Activated naive CD4-positive, alpha-beta T cell treated with anti-CD3 and anti-CD28 coated beads for 36 hours (primary cell): ENCODE measurements around the gene UNC45B. TPM values are rescaled to one million over a fixed set of nuclear protein-coding genes. Genes with fewer than 3 reads are reported as not detected.
"Not testable (repeated sequence)": the region's sequence is repeated elsewhere in the genome, so short reads cannot be mapped to it uniquely, and the experiment has no call there.

ENCODE experiments used
- CTCF ChIA-PET: fragments of 350-600 bp; sonication (Branson Sonifier 250); formaldehyde crosslinking; loops from one replicate; lab custom pipeline; 2021; ENCODE audit warnings: antibody characterized with exemption; lab: Charles Lee
- DNase-seq: peaks from one replicate; pipeline ENCODE4 v3.0.0-alpha.2; 2020
- H3K27ac Mint-ChIP-seq: one replicate; pipeline ENCODE4 v1.8.0; 2021; ENCODE audit warnings: mild to moderate bottlenecking, mixed read lengths
- H3K27me3 Mint-ChIP-seq: one replicate; pipeline ENCODE4 v1.8.0; 2021; ENCODE audit warnings: low read depth, mixed read lengths
- H3K36me3 Mint-ChIP-seq: one replicate; pipeline ENCODE4 v1.8.0; 2021; ENCODE audit warnings: low read depth, mixed read lengths
- H3K4me1 Mint-ChIP-seq: one replicate; pipeline ENCODE4 v1.8.0; 2021; ENCODE audit warnings: low read depth, mixed read lengths
- H3K4me3 Mint-ChIP-seq: one replicate; pipeline ENCODE4 v1.8.0; 2021; ENCODE audit warnings: mild to moderate bottlenecking, moderate library complexity, mixed read lengths
- H3K9me3 Mint-ChIP-seq: one replicate; pipeline ENCODE4 v1.8.0; 2021; ENCODE audit warnings: mixed read lengths
- intact Hi-C: fragments of 100-400 bp; cut with micrococcal nuclease; formaldehyde crosslinking; loops from one replicate; pipeline ENCODE4 v1.15.1; 2023
- total RNA-seq, 2 experiments: library from RNA; stranded (reverse); gene quantifications; one replicate each; pipeline ENCODE4 v1.2.3, GENCODE V29; 2021

Gene UNC45B
- total RNA-seq, 2 experiments from 2014 or later, result 0.05 to 0.15 TPM

DNA sequence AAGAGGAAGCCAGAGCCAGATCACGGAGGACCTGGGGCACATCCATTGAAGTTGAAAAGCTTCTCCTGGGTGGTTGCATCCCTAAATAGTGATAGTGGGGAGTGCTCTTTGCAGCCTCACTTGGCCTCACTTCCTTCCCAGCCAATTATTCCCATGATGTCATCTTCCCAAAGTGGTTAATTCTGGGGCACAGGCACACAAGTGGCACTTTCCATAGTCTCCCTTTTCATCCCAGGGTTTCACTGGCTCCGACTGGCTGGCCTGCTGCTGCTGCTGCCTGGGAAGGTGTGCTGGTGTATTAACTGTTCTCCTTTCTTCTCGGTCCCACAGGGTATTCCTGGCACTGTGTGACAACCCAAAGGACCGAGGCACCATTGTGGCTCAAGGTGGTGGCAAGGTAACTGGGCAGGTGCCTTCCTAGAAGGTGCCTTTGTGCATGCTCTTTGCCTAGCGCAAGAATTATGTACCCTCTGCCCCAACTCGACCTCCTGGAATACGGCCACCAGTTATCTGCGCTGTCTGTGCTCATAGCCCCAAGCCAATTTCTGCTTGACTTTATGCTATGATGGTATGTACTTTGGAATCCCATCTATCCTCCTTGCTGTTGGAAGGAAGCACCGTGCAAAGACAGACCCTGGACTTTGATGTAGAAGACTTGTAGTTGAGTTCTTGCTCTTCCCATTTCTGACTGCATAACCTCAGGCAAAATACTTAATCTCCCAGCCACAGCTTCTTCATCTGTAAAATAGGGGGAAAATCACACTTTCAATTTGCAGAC is 28.2 kb downstream of the UNC45B start:
- H3K4me3 Mint-ChIP-seq, result no peak overlapping the region
- CTCF ChIA-PET, result interaction anchor here (0.6 kb wide), 2 partner anchors 32 to 64 kb away, joined by 3 to 4 read pairs; no protein-coding TSS in a partner anchor
- DNase-seq, result no peak
- no peak overlapping the region for H3K27ac Mint-ChIP-seq
- no peaks in the 10 kb centered on the region for H3K36me3 Mint-ChIP-seq
- peaks cover 56% of the 10 kb centered on the region for H3K4me1 Mint-ChIP-seq
- no peaks in the 10 kb centered on the region for H3K9me3 Mint-ChIP-seq
- intact Hi-C loops, result loop anchor here (5.0 to 10.0 kb wide), 2 partner anchors 36 to 629 kb away; partner anchors contain the start of gene TAF15
- H3K27me3 Mint-ChIP-seq, result no peaks in the 10 kb centered on the region

GRCh38 chr17:35176897-35177296 is 29.3 kb downstream of the UNC45B start:
- no peak for DNase-seq
- Mint-ChIP-seq H3K4me1 (peaks cover 52% of the 10 kb centered on the region), H3K4me3 (no peak overlapping the region), H3K27me3 (no peaks in the 10 kb centered on the region), H3K27ac (no peak overlapping the region), H3K9me3 (no peaks in the 10 kb centered on the region), H3K36me3 (no peaks in the 10 kb centered on the region)
- CTCF ChIA-PET, result no interaction called here
- intact Hi-C loops, result loop anchor here (5.0 to 10.0 kb wide), 2 partner anchors 35 to 628 kb away; partner anchors contain the start of gene TAF15

DNA sequence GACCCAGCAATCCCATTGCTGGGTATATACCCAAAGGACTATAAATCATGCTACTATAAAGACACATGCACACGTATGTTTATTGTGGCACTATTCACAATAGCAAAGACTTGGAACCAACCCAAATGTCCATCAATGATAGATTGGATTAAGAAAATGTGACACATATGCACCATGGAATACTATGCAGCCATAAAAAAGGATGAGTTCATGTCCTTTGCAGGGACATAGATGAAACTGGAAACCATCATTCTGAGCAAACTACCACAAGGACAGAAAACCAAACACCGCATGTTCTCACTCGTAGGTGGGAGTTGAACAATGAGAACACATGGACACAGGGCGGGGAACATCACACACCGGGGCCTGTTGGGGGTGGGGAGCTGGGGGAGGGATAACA is 31.8 kb downstream of the UNC45B start:
- H3K9me3 Mint-ChIP-seq, H3K4me3 Mint-ChIP-seq, CTCF ChIA-PET, H3K27ac Mint-ChIP-seq, DNase-seq, H3K27me3 Mint-ChIP-seq, H3K36me3 Mint-ChIP-seq: not testable (repeated sequence)
- intact Hi-C loops, result loop anchor here (5.0 to 10.0 kb wide), 2 partner anchors 33 to 625 kb away; partner anchors contain the start of gene TAF15
- H3K4me1 Mint-ChIP-seq, result peaks cover 52% of the 10 kb centered on the region

DNA sequence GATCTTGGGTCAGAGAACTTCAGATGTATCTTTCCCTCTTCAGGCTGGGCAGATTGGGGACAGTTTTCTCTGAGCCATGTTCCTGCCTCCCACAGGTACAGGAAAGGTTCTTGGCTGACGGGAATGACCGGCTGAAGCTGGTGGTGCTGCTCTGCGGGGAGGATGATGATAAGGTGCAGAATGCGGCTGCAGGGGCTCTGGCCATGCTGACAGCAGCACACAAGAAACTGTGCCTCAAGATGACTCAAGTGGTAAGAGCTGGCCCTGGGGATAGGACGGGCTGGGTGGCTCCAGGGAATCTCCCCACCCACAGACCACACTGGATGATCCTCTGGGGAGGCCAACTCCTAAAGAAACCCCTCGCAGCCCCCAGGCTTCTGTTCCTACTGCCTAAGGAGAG is 35.7 kb downstream of the UNC45B start:
- Mint-ChIP-seq H3K36me3 (no peaks in the 10 kb centered on the region), H3K27ac (no peak overlapping the region), H3K4me1 (peaks cover 40% of the 10 kb centered on the region), H3K4me3 (no peak overlapping the region), H3K27me3 (no peaks in the 10 kb centered on the region), H3K9me3 (no peaks in the 10 kb centered on the region)
- no peak for DNase-seq
- CTCF ChIA-PET, result interaction anchor here (1.3 kb wide), 1 partner anchor 16 kb away, joined by 4 read pairs; no protein-coding TSS in a partner anchor
- intact Hi-C loops, result no loop called here

DNA sequence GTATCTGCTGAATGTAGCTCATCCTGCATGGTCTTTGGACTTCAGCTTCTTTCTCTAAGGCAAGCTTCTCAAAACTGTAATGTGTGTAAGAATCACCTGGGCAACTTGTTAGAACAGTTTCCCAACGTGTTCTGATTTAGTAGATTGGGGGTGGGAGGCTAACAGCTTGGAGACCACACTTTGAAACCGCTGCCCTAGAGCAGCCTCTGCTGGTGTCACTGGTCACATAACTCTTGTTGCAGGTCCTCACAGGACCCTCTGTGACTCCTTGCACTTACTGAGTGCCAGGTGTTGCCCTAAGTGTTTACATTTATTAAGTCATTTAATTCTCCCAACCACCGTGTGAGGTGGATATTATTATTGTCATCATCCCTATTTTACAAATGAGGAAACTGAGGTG is 36.7 kb downstream of the UNC45B start:
- Mint-ChIP-seq H3K4me1 (peaks cover 42% of the 10 kb centered on the region), H3K27me3 (no peaks in the 10 kb centered on the region)

GRCh38 chr17:35185849-35186248 is 38.2 kb downstream of the UNC45B start:
- Mint-ChIP-seq H3K36me3 (no peaks in the 10 kb centered on the region), H3K27me3 (no peaks in the 10 kb centered on the region), H3K4me3 (no peak overlapping the region), H3K27ac (no peak overlapping the region), H3K4me1 (peaks cover 47% of the 10 kb centered on the region), H3K9me3 (no peaks in the 10 kb centered on the region)
- intact Hi-C loops, result no loop called here
- CTCF ChIA-PET, result no interaction called here
- DNase-seq, result peak; percentile 56

More for the DNA sequence above, 36.7 kb downstream of the UNC45B start:
- no peak overlapping the region for H3K4me3 Mint-ChIP-seq
- H3K36me3 Mint-ChIP-seq, result no peaks in the 10 kb centered on the region
- CTCF ChIA-PET, result interaction anchor here (0.6 to 1.3 kb wide), 2 partner anchors 17 to 58 kb away, joined by 4 read pairs; partner anchors contain the start of gene SLFN5
- no peaks in the 10 kb centered on the region for H3K9me3 Mint-ChIP-seq
- intact Hi-C loops, result no loop called here
- no peak for DNase-seq
- H3K27ac Mint-ChIP-seq, result no peak overlapping the region

DNA sequence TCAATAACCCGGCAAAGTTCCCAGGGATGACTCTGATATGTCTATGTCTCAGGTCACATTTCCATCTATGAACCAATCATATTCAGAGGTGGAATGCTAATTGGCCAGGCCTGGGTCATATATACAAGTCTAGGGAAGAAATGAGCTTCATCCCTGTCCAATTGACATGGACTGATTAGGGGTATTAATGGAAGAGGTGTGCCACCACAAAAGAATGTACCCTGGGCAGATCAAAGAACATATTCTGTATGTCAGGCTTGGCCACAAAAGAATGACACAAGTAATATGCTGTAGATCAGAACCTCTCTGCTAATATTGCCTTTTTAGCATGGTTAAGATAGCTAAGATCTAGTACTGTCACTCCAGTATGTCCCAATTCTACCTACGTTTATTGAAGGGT is 39.9 kb downstream of the UNC45B start:
- Mint-ChIP-seq H3K9me3 (no peaks in the 10 kb centered on the region), H3K36me3 (no peaks in the 10 kb centered on the region), H3K27ac (no peak overlapping the region), H3K27me3 (no peaks in the 10 kb centered on the region), H3K4me1 (peaks cover 56% of the 10 kb centered on the region), H3K4me3 (no peak overlapping the region)
- CTCF ChIA-PET, result interaction anchor here (0.5 kb wide), 1 partner anchor 10 kb away, joined by 3 read pairs; no protein-coding TSS in a partner anchor
- DNase-seq, result no peak
- intact Hi-C loops, result no loop called here

DNA sequence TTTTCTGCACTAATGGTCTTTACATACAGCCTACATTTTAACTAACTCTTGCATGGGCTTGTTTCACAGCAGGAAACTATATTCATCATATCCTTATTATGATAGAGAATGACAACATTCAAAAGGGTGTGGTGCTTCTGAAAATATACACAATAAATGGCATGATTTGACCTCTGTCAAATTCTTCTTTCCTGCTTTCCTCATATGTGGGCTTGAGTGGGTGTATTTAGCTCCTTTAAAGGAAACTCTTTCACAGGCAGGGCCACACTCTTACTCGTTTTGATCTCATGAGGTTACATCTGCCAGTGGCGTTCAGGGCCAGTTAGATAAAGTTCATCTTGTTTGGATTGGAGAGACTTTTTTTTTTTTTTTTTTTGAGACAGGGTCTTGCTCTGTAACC is 40.5 kb downstream of the UNC45B start:
- Mint-ChIP-seq H3K27me3 (no peaks in the 10 kb centered on the region), H3K36me3 (no peaks in the 10 kb centered on the region), H3K27ac (peak overlapping the region; percentile 20), H3K9me3 (no peaks in the 10 kb centered on the region), H3K4me1 (peaks cover 61% of the 10 kb centered on the region), H3K4me3 (no peak overlapping the region)
- intact Hi-C loops, result no loop called here
- DNase-seq, result no peak
- CTCF ChIA-PET, result interaction anchor here (0.7 kb wide), 1 partner anchor 53 kb away, joined by 4 read pairs; no protein-coding TSS in a partner anchor

- H3K4me3 Mint-ChIP-seq, result no peak overlapping the region
- intact Hi-C loops, result no loop called here
- no peaks in the 10 kb centered on the region for H3K36me3 Mint-ChIP-seq
- H3K4me1 Mint-ChIP-seq, result peaks cover 57% of the 10 kb centered on the region
- no peaks in the 10 kb centered on the region for H3K9me3 Mint-ChIP-seq
- no peak for DNase-seq
- H3K27ac Mint-ChIP-seq, result no peak overlapping the region
- CTCF ChIA-PET, result interaction anchor here (0.8 kb wide), 1 partner anchor 76 kb away, joined by 3 read pairs; no protein-coding TSS in a partner anchor
- no peaks in the 10 kb centered on the region for H3K27me3 Mint-ChIP-seq
Measured at GRCh38 chr17:35189291-35189690, 41.7 kb downstream of the UNC45B start.

DNA sequence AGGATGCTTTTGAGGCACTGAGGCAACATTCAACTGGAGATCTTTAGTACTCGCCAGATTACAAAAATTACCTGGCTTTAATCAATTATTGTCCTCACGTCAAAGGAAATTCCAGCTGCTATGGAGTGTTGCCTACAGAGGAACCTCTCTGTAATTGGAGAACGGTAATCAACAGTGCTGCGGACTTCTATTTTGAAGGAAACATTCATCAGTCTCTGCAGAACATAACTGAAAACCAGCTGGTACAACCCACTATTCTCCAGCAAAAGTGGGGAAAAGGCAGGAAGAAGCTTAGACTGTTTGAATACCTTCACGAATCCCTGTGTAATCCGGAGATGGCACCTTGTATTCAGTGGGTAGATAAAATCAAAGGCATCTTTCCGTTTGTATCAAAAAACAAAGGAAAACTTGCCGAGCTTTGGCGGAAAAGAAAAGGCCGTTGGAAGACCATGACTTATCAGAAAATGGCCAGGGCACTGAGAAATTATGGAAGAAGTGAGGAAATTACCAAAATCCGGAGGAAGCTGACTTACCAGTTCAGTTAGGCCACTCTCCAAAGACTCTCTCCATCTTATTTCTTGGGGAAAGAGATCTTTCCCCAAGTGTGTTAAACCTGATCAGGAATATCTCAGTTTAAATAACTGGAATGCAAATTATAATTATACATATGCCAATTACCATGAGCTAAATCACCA is 43.5 kb downstream of the UNC45B start:
- no peak overlapping the region for H3K4me3 Mint-ChIP-seq
- CTCF ChIA-PET, result interaction anchor here (0.6 to 0.9 kb wide), 3 partner anchors 57 to 157 kb away, joined by 3 to 4 read pairs (median 3); no protein-coding TSS in a partner anchor
- intact Hi-C loops, result no loop called here
- H3K9me3 Mint-ChIP-seq, result peaks cover 4% of the 10 kb centered on the region
- peaks cover 49% of the 10 kb centered on the region for H3K4me1 Mint-ChIP-seq
- DNase-seq, result no peak
- H3K36me3 Mint-ChIP-seq, result no peaks in the 10 kb centered on the region
- no peaks in the 10 kb centered on the region for H3K27me3 Mint-ChIP-seq
- H3K27ac Mint-ChIP-seq, result no peak overlapping the region

DNA sequence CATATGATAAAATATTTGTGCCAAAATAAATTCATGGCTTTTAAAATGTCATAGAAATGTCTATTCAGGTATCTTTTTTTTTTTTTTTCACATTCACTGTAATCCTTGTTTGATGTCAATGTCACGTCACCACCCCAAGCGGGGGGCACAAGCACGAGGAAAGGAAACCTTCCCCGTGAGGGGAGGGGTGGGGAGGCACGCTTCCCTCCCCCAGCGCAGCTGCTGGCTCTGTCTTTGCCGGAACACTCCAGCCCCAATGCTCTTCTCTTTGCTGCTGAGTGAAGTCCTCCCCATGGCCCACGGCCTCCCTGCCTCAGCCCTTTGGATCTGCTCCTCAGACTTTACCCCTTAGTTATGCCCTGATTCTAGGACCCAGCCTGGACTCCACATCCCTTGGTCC is 45.1 kb downstream of the UNC45B start:
- Mint-ChIP-seq H3K27me3 (no peaks in the 10 kb centered on the region), H3K4me3 (peak overlapping the region; percentile 28), H3K4me1 (peaks cover 37% of the 10 kb centered on the region), H3K36me3 (no peaks in the 10 kb centered on the region), H3K27ac (no peak overlapping the region), H3K9me3 (peaks cover 4% of the 10 kb centered on the region)
- no peak for DNase-seq
- intact Hi-C loops, result no loop called here
- CTCF ChIA-PET, result interaction anchor here (0.7 kb wide), 1 partner anchor 49 kb away, joined by 4 read pairs; no protein-coding TSS in a partner anchor

GRCh38 chr17:35194001-35194400 is 46.4 kb downstream of the UNC45B start, which contains the start of gene SLC35G3:
Gene SLC35G3 (minus strand): TSS chr17:35194393. CDS start chr17:35194307, 86 bp downstream.
- H3K36me3 Mint-ChIP-seq, result not testable (repeated sequence)

More at GRCh38 chr17:35194001-35194400, 46.4 kb downstream of the UNC45B start, which contains the start of gene SLC35G3:
- H3K27me3 Mint-ChIP-seq, DNase-seq, CTCF ChIA-PET, H3K27ac Mint-ChIP-seq, intact Hi-C loops, H3K9me3 Mint-ChIP-seq: not testable (repeated sequence)
- H3K4me1 Mint-ChIP-seq, result peaks cover 26% of the 10 kb centered on the region
- peak within 1 kb of the TSS; percentile 28 for H3K4me3 Mint-ChIP-seq
